Sigmoid colon (tissue), 4 donors: ENCODE results near the gene MAGI2.

Source experiments
- EP300 ChIP-seq, 4 donors: sonication (generic); formaldehyde crosslinking; IDR thresholded peaks; one replicate each; pipeline ENCODE4 v1.6.1; 2017; ENCODE audit warnings: antibody characterized with exemption in 4 of 4
- POLR2A ChIP-seq, 2 donors: fragments of 450-650 bp; IDR thresholded peaks; one replicate each; pipeline ENCODE4 v1.6.1; 2016; ENCODE audit warnings: antibody characterized with exemption in 2 of 2, mild to moderate bottlenecking in 2 of 2, moderate library complexity in 2 of 2
- TF ChIP-seq, protein P1 (sequence below), 4 experiments: fragments of 450-650 bp in 3 of 4; fragments of 200-600 bp in 1 of 4; IDR thresholded peaks; one replicate each; pipeline ENCODE4 v1.5.1; 2016 to 2019; ENCODE audit warnings: antibody characterized with exemption in 4 of 4, mild to moderate bottlenecking in 3 of 4, moderate library complexity in 2 of 4

DNA sequence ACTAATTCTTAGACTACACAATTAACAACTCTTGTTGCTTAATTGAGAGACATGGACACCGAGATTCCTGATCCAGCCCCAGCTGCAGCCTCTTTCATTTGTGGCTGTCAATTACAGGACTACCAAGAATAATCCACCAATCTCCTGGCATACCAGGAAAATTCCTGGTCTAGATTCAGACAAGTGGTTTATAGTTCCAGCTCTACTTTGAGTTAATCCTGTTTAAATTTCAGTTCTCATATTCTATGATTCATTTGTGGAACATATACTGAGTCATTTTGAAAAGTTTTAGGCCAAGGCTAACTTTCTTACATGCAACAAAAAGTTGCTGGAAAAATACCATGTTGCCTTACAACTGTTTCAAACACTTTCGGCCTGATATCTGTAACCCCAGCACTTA is 253.5 kb downstream of the MAGI2 start:
- TF ChIP-seq, protein P1, sequence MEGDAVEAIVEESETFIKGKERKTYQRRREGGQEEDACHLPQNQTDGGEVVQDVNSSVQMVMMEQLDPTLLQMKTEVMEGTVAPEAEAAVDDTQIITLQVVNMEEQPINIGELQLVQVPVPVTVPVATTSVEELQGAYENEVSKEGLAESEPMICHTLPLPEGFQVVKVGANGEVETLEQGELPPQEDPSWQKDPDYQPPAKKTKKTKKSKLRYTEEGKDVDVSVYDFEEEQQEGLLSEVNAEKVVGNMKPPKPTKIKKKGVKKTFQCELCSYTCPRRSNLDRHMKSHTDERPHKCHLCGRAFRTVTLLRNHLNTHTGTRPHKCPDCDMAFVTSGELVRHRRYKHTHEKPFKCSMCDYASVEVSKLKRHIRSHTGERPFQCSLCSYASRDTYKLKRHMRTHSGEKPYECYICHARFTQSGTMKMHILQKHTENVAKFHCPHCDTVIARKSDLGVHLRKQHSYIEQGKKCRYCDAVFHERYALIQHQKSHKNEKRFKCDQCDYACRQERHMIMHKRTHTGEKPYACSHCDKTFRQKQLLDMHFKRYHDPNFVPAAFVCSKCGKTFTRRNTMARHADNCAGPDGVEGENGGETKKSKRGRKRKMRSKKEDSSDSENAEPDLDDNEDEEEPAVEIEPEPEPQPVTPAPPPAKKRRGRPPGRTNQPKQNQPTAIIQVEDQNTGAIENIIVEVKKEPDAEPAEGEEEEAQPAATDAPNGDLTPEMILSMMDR (IDR thresholded peaks at IDR 0.05): no peak
- TF ChIP-seq POLR2A (IDR thresholded peaks at IDR 0.05): no peak
- no peak for TF ChIP-seq EP300 (IDR thresholded peaks at IDR 0.05)
